HG03442 (cell line): ENCODE data around the gene MRPL51.

Experiments used
- ATAC-seq: cut with Tn5 transposase; IDR thresholded peaks from one replicate; pipeline ENCODE4 v1.9.1; 2021; ENCODE audit warnings: mild to moderate bottlenecking, moderate library complexity; ENCODE audit not compliant: unreplicated experiment

MRPL51 gene

GRCh38 chr12:6462234-6462995 lies 30.6 kb downstream of the MRPL51 start:
- no peak for ATAC-seq

- peak; percentile 73 for ATAC-seq
These were observed 31.4 kb downstream of the MRPL51 start for GRCh38 chr12:6461401-6462233.

DNA sequence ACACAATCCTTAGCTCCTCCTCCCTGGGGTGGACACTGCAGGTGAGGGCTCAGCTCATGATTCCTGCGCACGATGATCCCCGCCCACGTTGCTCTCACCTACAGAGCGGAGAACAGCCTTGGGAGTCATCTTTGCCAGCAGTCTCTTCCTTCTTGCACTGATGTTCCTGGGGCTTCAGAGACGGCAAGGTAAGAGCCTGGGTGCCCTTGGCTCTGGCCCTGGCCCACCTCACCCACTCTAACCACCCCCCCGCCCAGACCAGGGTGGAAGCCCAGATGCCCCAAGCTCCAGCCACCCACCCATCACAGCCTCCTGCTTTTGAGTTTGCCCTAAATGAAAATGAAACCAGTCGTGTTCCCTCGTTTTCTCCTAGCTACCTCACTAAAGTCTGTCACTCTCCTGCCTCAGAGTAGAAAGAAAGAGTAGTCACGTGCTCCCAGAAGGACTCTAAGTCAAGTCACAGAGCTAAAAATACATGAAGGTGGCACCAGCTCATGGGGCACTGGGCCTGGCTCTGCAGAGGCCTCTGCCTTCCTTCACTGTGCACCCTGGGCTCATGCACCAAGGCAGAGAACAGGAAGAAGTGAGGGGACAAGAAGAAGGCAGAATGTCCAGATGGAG lies 32.2 kb downstream of the MRPL51 start:
- ATAC-seq: no peak

DNA sequence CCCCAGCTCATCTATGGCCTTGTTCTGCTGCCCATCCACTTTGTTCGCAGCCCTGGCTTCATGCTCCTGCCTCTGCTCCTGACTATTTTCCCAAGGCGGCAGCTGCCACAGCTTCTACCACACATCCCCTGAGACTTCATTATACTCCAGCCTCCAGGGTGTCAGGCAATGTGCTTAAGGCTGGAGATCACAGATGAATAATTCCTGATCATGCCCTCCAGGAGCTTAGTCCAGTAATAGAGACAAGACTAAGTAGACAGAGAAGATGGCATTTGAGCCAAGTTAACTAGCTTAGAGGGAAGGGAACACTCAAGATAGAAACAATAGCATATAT lies 34.1 kb downstream of the MRPL51 start:
- no peak for ATAC-seq

GRCh38 chr12:6458281-6459003 lies 34.6 kb downstream of the MRPL51 start:
- ATAC-seq: no peak

DNA sequence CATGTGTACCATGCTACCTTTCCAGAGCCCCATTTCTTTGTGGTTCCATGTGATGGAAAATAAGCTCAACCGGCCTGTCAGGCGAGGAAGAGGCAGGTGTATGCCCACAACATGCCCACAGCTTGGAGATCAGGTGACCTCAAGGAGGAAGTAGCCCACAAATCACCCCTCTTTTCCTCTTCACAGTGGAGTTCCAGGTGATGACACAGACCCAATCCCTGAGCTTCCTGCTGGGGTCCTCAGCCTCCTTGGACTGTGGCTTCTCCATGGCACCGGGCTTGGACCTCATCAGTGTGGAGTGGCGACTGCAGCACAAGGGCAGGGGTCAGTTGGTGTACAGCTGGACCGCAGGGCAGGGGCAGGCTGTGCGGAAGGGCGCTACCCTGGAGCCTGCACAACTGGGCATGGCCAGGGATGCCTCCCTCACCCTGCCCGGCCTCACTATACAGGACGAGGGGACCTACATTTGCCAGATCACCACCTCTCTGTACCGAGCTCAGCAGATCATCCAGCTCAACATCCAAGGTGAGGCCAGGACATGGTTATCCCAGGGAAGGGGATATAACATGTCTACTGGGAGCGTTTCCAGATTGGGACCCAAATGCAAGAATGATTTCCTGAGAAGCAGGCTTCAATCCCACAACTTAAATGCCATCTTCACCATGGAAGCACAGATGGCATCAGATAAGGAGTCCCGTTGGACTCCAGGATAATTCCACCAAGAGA lies 35.7 kb downstream of the MRPL51 start:
- ATAC-seq: no peak

- ATAC-seq: no peak
These were observed 40.0 kb downstream of the MRPL51 start for GRCh38 chr12:6452944-6453630.

DNA sequence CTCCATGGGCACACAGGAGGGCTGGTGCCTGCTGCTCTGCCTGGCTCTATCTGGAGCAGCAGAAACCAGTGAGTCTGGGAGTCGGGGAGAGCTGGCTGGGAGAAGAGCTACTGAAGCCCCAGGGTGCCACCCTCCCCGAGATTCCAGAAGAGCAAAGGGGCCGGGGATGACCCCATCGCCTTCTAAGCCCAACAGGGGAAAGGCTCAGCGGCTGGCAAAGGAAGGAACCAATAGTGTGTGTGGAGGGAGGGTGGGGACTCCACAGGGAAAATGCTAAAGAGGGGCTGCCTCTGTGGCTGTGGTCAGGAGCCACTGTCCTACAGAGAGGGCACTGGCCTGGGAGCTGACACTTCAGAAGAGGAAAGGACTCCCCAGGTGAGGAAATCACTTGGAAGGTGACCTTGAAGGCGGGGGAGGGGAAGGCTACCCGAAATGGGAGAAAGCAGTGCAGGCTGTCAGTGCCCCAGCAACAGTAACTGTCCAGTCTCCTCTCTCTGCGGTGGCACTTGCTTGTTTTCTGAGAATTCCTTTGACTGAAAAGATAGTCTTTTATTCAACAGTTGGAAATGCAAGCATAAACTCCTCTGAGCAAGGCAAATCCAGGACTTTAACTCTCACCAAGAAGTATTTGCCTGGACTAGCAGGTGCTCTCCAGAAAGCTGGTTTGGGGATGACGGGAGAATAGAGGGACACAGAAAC lies 40.7 kb downstream of the MRPL51 start:
- ATAC-seq: no peak

- ATAC-seq: peak; percentile 61
These were observed 41.5 kb downstream of the MRPL51 start, which contains the start of gene TAPBPL for GRCh38 chr12:6451348-6452244. TSS of gene TAPBPL (plus strand) at chr12:6452042. CDS start at chr12:6452249, 207 bp downstream.

DNA sequence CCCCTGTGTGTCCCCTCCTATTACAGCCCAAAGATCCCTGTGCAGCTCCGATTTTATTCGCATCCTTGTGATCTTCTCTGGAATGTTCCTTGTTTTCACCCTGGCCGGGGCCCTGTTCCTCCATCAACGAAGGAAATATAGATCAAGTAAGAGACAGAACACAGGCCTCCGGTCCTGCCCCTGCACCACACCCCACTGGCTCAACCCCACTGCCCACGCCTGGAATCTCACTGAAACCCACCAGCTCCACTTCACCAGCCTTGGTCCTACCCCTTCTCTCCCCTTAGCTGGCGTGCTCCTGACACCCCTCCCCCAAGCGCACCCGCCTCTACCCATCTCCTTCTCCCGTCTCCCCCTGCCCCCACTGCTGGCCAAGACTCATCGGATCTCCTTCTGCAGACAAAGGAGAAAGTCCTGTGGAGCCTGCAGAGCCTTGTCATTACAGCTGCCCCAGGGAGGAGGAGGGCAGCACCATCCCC lies 42.2 kb downstream of the MRPL51 start:
- ATAC-seq: no peak

DNA sequence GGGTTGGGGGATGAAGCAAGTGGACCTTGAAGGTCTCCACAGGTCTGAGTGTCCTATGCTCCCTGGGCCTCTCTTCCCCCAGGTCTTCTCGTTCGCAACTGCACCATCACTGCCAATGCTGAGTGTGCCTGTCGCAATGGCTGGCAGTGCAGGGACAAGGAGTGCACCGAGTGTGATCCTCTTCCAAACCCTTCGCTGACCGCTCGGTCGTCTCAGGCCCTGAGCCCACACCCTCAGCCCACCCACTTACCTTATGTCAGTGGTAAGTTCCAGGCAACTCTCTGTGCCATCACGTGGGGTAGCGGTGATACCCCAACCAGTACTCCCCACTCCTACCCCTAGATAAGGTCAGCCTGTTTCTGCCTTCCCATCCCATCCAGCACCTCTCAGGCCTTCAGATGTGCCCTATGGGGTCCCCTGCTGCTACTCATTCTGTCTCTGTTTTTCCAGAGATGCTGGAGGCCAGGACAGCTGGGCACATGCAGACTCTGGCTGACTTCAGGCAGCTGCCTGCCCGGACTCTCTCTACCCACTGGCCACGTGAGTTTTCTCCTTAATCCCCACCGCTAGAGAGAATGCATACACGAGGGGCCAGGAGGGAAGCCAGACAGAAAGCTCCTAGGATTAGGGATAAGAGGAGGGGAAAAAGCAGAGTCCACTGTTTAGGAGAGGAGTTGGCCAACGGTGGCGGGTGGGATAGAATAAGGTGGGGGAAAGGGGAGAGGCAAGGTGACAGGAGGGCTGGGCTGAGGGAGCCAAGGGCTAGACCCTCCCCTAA lies 42.8 kb downstream of the MRPL51 start:
- ATAC-seq: no peak

GRCh38 chr12:6444704-6445688 lies 48.1 kb downstream of the MRPL51 start, which contains the start of gene CD27:
TSS of gene CD27 (plus strand) at chr12:6444955. CDS start at chr12:6445096, 141 bp downstream.
- no peak for ATAC-seq

- no peak for ATAC-seq
These were observed 49.0 kb downstream of the MRPL51 start for GRCh38 chr12:6444031-6444430.

DNA sequence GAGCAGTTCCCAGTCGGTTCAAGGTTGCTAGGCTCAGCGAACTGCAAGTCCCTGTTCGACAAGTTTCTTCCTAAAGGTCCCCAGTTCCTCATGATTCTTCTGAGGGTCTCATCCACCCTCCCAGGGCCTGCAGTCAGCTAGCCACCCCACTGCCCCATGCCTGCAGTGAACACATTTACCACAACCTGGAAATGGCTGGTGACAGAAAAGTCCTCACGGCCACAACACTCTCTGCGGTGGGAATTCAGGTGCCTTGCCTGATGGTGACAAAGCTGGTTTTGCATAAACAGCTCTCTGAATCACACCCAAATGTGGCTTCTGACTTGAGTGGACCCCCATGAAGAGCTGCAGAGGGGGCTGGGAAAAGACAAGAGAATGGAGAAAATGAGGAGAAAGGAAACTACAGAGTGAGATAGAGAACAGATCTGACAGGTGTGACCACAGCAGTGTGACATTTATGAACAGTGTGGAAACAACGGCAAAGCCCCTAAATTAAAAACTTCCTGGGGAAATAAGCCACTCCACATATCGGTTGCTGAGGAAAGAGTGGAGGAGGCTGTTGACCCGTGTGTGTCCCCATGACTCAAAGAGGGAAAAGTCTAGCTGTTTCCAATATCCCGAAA lies 49.6 kb downstream of the MRPL51 start:
- ATAC-seq: no peak

GRCh38 chr12:6442836-6443235 lies 50.2 kb downstream of the MRPL51 start:
- ATAC-seq: no peak
